Measurements from ENCODE around the gene ACP2.

DNA sequence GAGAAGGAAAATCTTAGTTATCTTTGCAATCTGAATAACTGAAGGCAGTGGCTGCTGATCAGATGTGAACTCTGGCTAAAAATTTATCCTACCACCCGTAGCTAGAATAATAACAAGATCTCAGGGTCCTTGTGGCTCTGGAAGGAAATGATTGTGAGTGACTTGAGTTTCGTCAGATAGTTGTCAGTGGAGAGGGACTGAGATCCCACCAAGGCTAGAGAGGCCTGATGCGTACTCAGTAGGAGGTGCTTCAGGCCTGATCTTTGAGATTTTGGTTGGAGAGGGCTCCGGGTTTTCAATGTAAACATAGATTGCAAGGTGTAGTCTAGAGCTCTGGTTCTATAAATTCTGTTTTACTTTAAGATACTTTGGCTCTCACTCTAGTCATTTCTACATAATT, 22.7 kb upstream of the ACP2 start:
- TF ChIP-seq, protein P1, sequence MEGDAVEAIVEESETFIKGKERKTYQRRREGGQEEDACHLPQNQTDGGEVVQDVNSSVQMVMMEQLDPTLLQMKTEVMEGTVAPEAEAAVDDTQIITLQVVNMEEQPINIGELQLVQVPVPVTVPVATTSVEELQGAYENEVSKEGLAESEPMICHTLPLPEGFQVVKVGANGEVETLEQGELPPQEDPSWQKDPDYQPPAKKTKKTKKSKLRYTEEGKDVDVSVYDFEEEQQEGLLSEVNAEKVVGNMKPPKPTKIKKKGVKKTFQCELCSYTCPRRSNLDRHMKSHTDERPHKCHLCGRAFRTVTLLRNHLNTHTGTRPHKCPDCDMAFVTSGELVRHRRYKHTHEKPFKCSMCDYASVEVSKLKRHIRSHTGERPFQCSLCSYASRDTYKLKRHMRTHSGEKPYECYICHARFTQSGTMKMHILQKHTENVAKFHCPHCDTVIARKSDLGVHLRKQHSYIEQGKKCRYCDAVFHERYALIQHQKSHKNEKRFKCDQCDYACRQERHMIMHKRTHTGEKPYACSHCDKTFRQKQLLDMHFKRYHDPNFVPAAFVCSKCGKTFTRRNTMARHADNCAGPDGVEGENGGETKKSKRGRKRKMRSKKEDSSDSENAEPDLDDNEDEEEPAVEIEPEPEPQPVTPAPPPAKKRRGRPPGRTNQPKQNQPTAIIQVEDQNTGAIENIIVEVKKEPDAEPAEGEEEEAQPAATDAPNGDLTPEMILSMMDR (conservative IDR thresholded peaks at IDR 0.05; ENCODE audit: low read length): no peak
- TF ChIP-seq EZH2phosphoT487 (IDR thresholded peaks at IDR 0.05; ENCODE audit: borderline replicate concordance, low read depth, low read length): no peak

Data from OCI-LY7 (cell line).